CD14-positive monocyte (primary cell): ENCODE measurements around the gene WDR45B. TPM values are rescaled to one million over a fixed set of nuclear protein-coding genes. Genes with fewer than 3 reads are reported as not detected.

Experiments used
- DNase-seq, 3 donors: peaks; one replicate each; pipeline ENCODE4 v3.0.0-alpha.2; 2011 to 2022
- H2AFZ ChIP-seq: 2 replicates; pipeline ENCODE4 v1.6.0; 2012; ENCODE audit warnings: mild to moderate bottlenecking, low read depth, low read length, inconsistent platforms; ENCODE audit not compliant: insufficient read depth, poor library complexity, severe bottlenecking
- H3K27ac ChIP-seq, 2 donors: 1 replicate in 1 of 2; 2 replicates in 1 of 2; pipeline ENCODE4 v1.5.1; 2012 to 2013; ENCODE audit warnings: low read length in 2 of 2, control low read depth in 1 of 2, inconsistent platforms in 1 of 2, low read depth in 1 of 2, mild to moderate bottlenecking in 1 of 2
- H3K27me3 ChIP-seq, 2 donors: one replicate each; pipeline versions ENCODE4 v1.6.0 to v1.6.1; 2011 to 2013; ENCODE audit warnings: low read length in 2 of 2; ENCODE audit not compliant: control insufficient read depth in 2 of 2, insufficient read depth in 2 of 2
- H3K36me3 ChIP-seq, 2 donors: replicated peaks in 1 of 2; 1 replicate in 1 of 2; 2 replicates in 1 of 2; pipeline versions ENCODE4 v1.5.1 to v1.6.1; 2012 to 2013; ENCODE audit warnings: low read length in 2 of 2, control low read depth in 1 of 2, inconsistent platforms in 1 of 2, mild to moderate bottlenecking in 1 of 2; ENCODE audit not compliant: insufficient read depth in 2 of 2, control insufficient read depth in 1 of 2
- H3K4me1 ChIP-seq, 2 donors: 1 replicate in 1 of 2; 2 replicates in 1 of 2; pipeline versions ENCODE4 v1.5.1 to v1.6.1; 2012 to 2013; ENCODE audit warnings: low read length in 2 of 2, control low read depth in 1 of 2, inconsistent platforms in 1 of 2, mild to moderate bottlenecking in 1 of 2, moderate library complexity in 1 of 2; ENCODE audit not compliant: insufficient read depth in 2 of 2, control insufficient read depth in 1 of 2
- H3K4me2 ChIP-seq: replicated peaks from 2 replicates; pipeline ENCODE3; 2012; ENCODE audit warnings: low read length, moderate library complexity, mild to moderate bottlenecking; ENCODE audit not compliant: poor library complexity, severe bottlenecking; ENCODE audit errors: extremely low read depth
- H3K4me3 ChIP-seq, 3 experiments: fragments of 200-600 bp in 1 of 3; sonication (generic) in 1 of 3; replicated peaks in 1 of 3; 1 replicate in 2 of 3; 2 replicates in 1 of 3; pipeline ENCODE4 v1.5.1; 2011 to 2013; ENCODE audit warnings: low read length in 3 of 3, mild to moderate bottlenecking in 3 of 3, control low read depth in 2 of 3, low read depth in 2 of 3, inconsistent platforms in 1 of 3, moderate library complexity in 1 of 3
- H3K79me2 ChIP-seq: 2 replicates; pipeline ENCODE4 v1.6.0; 2012; ENCODE audit warnings: mild to moderate bottlenecking, control low read depth, inconsistent platforms, low read length, moderate library complexity; ENCODE audit not compliant: insufficient read depth
- H3K9ac ChIP-seq: 2 replicates; pipeline ENCODE4 v1.6.0; 2017; ENCODE audit warnings: low read length, mild to moderate bottlenecking; ENCODE audit not compliant: insufficient read depth, poor library complexity, severe bottlenecking
- H3K9me3 ChIP-seq, 2 donors: replicated peaks in 1 of 2; 1 replicate in 1 of 2; 2 replicates in 1 of 2; pipeline versions ENCODE4 v1.5.1 to v1.6.1; 2012 to 2013; ENCODE audit warnings: low read length in 2 of 2, control low read depth in 1 of 2; ENCODE audit not compliant: control insufficient read depth in 1 of 2, insufficient read depth in 1 of 2
- H4K20me1 ChIP-seq: 2 replicates; pipeline ENCODE4 v1.6.0; 2012; ENCODE audit warnings: mild to moderate bottlenecking, low read length, control low read depth, moderate library complexity; ENCODE audit not compliant: insufficient read depth
- H3K27ac Mint-ChIP-seq, 7 donors: one replicate each; pipeline ENCODE4 v1.8.0; 2020; ENCODE audit warnings: mild to moderate bottlenecking in 7 of 7, mixed read lengths in 7 of 7, moderate library complexity in 6 of 7, inconsistent platforms in 2 of 7
- H3K27me3 Mint-ChIP-seq, 3 donors: one replicate each; pipeline ENCODE4 v1.8.0; 2021 to 2022; ENCODE audit warnings: low read depth in 3 of 3, mild to moderate bottlenecking in 3 of 3, mixed read lengths in 3 of 3, moderate library complexity in 3 of 3, inconsistent platforms in 1 of 3
- H3K36me3 Mint-ChIP-seq, 2 donors: one replicate each; pipeline ENCODE4 v1.8.0; 2020; ENCODE audit warnings: mixed read lengths in 2 of 2, inconsistent platforms in 1 of 2, mild to moderate bottlenecking in 1 of 2
- H3K4me1 Mint-ChIP-seq: one replicate; pipeline ENCODE4 v1.8.0; 2020; ENCODE audit warnings: mild to moderate bottlenecking, mixed read lengths
- H3K4me3 Mint-ChIP-seq, 2 donors: one replicate each; pipeline ENCODE4 v1.8.0; 2020; ENCODE audit warnings: mild to moderate bottlenecking in 2 of 2, mixed read lengths in 2 of 2, moderate library complexity in 1 of 2
- H3K9me3 Mint-ChIP-seq, 7 donors: one replicate each; pipeline ENCODE4 v1.8.0; 2020 to 2022; ENCODE audit warnings: mixed read lengths in 7 of 7, mild to moderate bottlenecking in 6 of 7, moderate library complexity in 6 of 7, inconsistent platforms in 2 of 7
- CTCF ChIP-seq: fragments of 200-600 bp; IDR thresholded peaks from one replicate; pipeline ENCODE4 v1.8.0; 2022; ENCODE audit warnings: antibody characterized with exemption, mild to moderate bottlenecking
- WGBS: methylation state at CpG from one replicate; pipeline ENCODE4 v1.1.5; 2013; ENCODE audit warnings: missing lambda C conversion rate; ENCODE audit not compliant: insufficient coverage; 5-methylcytosine and 5-hydroxymethylcytosine counted together
- intact Hi-C, 2 donors: fragments of 100-400 bp; cut with micrococcal nuclease; formaldehyde crosslinking; loops; one replicate each; pipeline versions ENCODE4 v1.15.0 to v1.15.1; 2023
- polyA plus RNA-seq, 3 donors: library from polyadenylated mRNA; depleted of rRNA in 1 of 3; unstranded in 2 of 3; stranded (reverse) in 1 of 3; fragments of 300-500 nt in 2 of 3; fragments of >200 nt in 1 of 3; fragmentation: Illumina TruSeq in 2 of 3; gene quantifications; 1 replicate in 2 of 3; 2 replicates in 1 of 3; pipeline ENCODE4 v1.2.3, GENCODE V29; 2012 to 2021

The WDR45B gene
- polyA plus RNA-seq, 3 donors: 42.6 to 82.6 (median 60.3) TPM

GRCh38 chr17:82694647-82695046 is 46.4 kb upstream of the WDR45B start:
- peaks cover 9 to 18% of the 10 kb centered on the region in 2 donors for H3K27me3 ChIP-seq
- no peaks in the 10 kb centered on the region for H3K36me3 ChIP-seq
- intact Hi-C loops: loop anchor here in 1 of 2 donors (5.0 to 10.0 kb wide), 3 partner anchors 47 to 240 kb away; partner anchors contain the start of genes CYBC1, NARF, TBCD and WDR45B

GRCh38 chr17:82693168-82693867 is 45.1 kb upstream of the WDR45B start:
- Mint-ChIP-seq H3K36me3 (peaks cover 0 to 6% of the 10 kb centered on the region in 2 donors), H3K9me3 (peaks cover 9 to 36% (median 27%) of the 10 kb centered on the region in 7 donors), H3K27ac (no peak overlapping the region), H3K4me3 (no peak overlapping the region), H3K27me3 (peaks cover 23 to 28% (median 24%) of the 10 kb centered on the region in 3 donors), H3K4me1 (peaks cover 5% of the 10 kb centered on the region)
- H3K27ac ChIP-seq: no peak overlapping the region
- intact Hi-C loops: loop anchor here in 1 of 2 donors (10.0 kb wide), 1 partner anchor 239 kb away; the partner anchor contains the start of genes CYBC1 and NARF
- H2AFZ ChIP-seq: no peak overlapping the region
- no peak overlapping the region for H3K4me3 ChIP-seq
- 94% methylated on average over 5 of the region's 22 CpGs for WGBS
- no peaks in the 10 kb centered on the region for H3K79me2 ChIP-seq
- no peak for DNase-seq
- peaks cover 9 to 17% of the 10 kb centered on the region in 2 donors for H3K9me3 ChIP-seq
- no peaks in the 10 kb centered on the region for H4K20me1 ChIP-seq
- peaks cover 8 to 11% of the 10 kb centered on the region in 2 donors for H3K4me1 ChIP-seq
- TF ChIP-seq CTCF: no peak
- H3K4me2 ChIP-seq: no peak overlapping the region
- H3K27me3 ChIP-seq: peaks cover 9 to 13% of the 10 kb centered on the region in 2 donors
- H3K9ac ChIP-seq: no peak overlapping the region
- no peaks in the 10 kb centered on the region for H3K36me3 ChIP-seq

More at GRCh38 chr17:82694647-82695046, 46.4 kb upstream of the WDR45B start:
- no peak for DNase-seq
- peaks cover 9 to 17% of the 10 kb centered on the region in 2 donors for H3K9me3 ChIP-seq
- no peak overlapping the region for H3K27ac Mint-ChIP-seq
- no peak overlapping the region for H3K4me3 Mint-ChIP-seq
- H3K79me2 ChIP-seq: no peaks in the 10 kb centered on the region
- peaks cover 23 to 28% (median 28%) of the 10 kb centered on the region in 3 donors for H3K27me3 Mint-ChIP-seq
- H3K27ac ChIP-seq: no peak overlapping the region
- H3K4me1 ChIP-seq: peaks cover 13 to 20% of the 10 kb centered on the region in 2 donors
- H3K36me3 Mint-ChIP-seq: peaks cover 0 to 6% of the 10 kb centered on the region in 2 donors
- H3K9me3 Mint-ChIP-seq: peaks cover 9 to 36% (median 27%) of the 10 kb centered on the region in 7 donors
- TF ChIP-seq CTCF: no peak
- no peak overlapping the region for H2AFZ ChIP-seq
- no peak overlapping the region for H3K9ac ChIP-seq
- peaks cover 9% of the 10 kb centered on the region for H3K4me1 Mint-ChIP-seq
- H3K4me3 ChIP-seq: no peak overlapping the region
- no CpG with 5 or more reads among the region's 2 CpGs for WGBS
- no peaks in the 10 kb centered on the region for H4K20me1 ChIP-seq
- H3K4me2 ChIP-seq: no peak overlapping the region
